Inferior parietal cortex (tissue), 1 donor: ENCODE data around the gene GALK2.
"Not testable (repeated sequence)": the region's sequence is repeated elsewhere in the genome, so short reads cannot be mapped to it uniquely, and the experiment has no call there.

Source experiments
- DNase-seq: peaks from one replicate; pipeline ENCODE4 v3.0.0-alpha.2; 2016; ENCODE audit errors: extremely low spot score

Gene GALK2

DNA sequence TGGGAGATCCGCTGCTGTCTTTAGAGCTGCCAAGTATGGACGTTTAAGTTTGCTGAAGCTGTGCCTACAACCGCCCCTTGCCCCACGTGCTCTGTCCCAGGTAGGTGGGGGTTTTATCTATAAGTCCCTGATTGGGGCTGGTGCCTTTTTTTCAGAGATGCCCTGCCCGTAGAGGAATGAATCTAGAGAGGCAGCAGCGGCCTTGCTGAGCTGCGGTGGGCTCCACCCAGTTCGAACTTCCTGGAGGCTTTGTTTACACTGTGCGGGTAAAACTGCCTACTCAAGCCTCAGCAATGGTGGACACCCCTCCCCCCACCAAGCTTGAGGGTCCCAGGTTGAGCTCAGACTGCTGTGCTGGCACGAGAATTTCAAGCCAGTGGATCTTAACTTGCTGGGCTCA lies 169.6 kb downstream of the GALK2 start:
- no peak for DNase-seq

DNA sequence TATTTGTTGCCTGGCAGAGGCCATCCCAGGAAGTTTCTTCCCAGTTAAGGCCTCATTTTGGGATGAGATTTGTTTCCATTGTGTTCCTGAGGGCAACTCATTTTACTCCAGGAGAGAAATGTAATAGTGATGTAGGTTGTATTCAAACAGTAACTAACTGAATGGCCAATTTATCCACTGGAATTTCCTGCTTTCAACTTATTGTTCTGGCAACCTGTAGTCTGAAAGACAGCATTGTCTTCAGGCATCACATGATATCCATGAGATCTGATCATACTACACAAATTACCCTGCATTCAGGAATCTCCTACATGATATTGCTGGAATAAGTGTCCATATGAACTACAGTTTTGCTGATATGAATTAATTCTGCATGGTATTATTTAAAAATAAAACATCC lies 173.5 kb downstream of the GALK2 start:
- DNase-seq, result no peak

- DNase-seq, result not testable (repeated sequence)
These were observed 184.4 kb downstream of the GALK2 start for GRCh38 chr15:49354439-49354838.

- no peak for DNase-seq
These were observed 191.3 kb downstream of the GALK2 start for GRCh38 chr15:49361370-49361769.

GRCh38 chr15:49366496-49366895 lies 196.4 kb downstream of the GALK2 start:
- DNase-seq, result no peak

GRCh38 chr15:49370782-49371181 lies 200.7 kb downstream of the GALK2 start:
- peak; percentile 3 for DNase-seq

GRCh38 chr15:49372366-49372765 lies 202.3 kb downstream of the GALK2 start:
- no peak for DNase-seq

GRCh38 chr15:49379996-49380395 lies 209.9 kb downstream of the GALK2 start:
- DNase-seq, result no peak

GRCh38 chr15:49380912-49381311 lies 210.9 kb downstream of the GALK2 start:
- no peak for DNase-seq
